HG02610 (cell line): ENCODE results near the gene NMNAT1.
"Not testable (repeated sequence)": the region's sequence is repeated elsewhere in the genome, so short reads cannot be mapped to it uniquely, and the experiment has no call there.

Source experiments
- ATAC-seq: cut with Tn5 transposase; IDR thresholded peaks from one replicate; pipeline ENCODE4 v1.9.1; 2021; ENCODE audit warnings: mild to moderate bottlenecking, moderate library complexity; ENCODE audit not compliant: unreplicated experiment

Gene NMNAT1

GRCh38 chr1:9917901-9918300 is 25.4 kb upstream of the NMNAT1 start:
- ATAC-seq = no peak

DNA sequence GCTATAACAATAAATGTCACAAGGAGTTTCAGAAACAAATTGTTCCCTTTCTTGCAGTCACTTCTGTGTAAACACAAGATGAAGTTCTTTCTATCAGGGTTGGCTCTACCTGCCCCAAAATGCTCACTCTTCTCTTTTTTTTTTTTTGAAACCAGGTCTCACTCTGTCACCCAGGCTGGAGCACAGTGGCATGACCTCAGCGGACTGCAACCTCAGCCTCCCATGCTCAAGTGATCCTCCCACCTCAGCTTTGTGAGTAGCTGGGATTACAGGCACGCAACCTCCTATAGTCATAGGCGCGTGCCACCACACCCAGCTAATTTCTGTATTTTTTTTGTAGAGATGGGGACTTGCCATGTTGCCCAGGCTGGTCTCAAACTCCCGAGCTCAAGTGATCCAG is 22.7 kb upstream of the NMNAT1 start:
- ATAC-seq = no peak

DNA sequence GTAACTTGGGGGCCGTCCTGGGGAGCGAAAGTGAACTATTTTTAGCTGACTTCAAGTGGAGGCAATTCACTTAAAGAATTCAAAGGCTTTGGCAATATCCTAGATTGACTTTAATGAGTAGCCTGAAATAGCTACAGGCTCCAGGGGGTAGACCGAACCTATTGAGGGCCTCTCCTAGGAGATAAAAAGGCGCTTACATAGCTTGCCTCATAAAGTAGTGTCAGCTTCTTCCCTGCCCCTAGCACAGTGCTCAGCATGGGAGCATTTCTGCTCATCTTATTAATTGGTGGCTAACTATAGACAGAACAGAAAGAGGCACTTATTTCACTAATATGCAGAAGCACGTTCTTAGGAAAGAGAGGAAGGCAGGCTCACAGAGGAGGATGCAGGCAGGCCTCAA is 20.9 kb upstream of the NMNAT1 start:
- ATAC-seq = no peak

DNA sequence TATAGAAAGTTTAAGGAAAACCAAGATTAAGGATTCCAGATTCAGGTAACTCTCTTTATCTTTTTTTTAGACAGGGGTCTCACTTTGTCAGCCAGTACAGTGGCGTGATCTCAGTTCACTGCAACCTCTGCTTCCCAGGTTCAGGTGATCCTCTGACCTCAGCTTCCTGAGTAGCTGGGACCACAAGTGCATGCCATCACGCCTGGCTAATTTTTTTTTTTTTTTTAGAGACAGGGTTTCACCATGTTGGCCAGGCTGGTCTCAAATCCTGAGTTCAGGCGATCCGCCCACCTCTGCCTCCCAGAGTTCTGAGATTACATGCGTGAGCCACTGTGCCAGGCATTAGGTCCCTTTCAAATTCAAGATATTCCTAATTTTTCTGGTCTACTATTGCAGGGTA is 16.0 kb upstream of the NMNAT1 start:
- no peak for ATAC-seq

DNA sequence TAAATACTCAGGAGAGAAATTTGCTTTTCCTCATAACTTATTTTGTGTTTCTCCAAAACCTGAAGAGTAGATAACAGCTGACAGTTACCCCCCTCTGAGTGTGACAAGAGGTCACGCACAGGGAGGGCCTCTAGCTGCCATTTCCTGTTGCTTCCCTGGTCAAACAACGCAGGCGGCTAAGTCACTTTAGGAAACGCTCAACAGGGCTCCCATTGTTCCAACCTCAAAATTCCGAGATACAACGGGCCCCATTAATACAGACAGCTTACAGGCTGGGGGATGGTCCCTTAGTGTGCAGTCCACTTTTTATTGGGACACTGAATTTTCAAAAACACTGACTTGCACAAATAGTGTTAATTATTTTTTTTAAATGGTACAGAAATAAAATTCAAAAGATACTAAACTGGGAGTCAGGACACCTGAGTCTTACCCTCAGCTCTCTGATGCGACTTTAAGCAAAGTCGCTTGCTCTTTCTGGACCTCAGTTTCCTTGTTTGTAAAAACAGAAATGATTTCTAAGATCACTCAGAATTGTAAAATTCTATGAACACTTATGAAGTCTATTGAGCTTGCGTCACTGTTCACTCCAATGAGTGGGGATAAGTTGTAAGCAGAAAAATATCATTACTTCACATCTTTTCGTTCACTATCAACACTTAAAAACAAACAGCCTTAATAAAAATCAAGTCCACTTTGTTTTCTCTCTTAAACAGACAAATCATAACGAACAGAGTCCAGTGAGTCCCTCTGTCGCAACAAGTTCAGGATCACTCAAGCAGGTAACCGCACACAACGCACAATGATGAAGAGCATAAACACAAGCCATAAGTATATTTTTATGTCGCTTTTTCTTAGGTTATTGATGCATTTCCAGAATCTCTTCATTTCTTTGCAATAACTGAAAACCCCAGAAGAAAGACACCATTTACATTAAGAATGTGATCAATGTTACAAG is 13.6 kb upstream of the NMNAT1 start:
- no peak for ATAC-seq

DNA sequence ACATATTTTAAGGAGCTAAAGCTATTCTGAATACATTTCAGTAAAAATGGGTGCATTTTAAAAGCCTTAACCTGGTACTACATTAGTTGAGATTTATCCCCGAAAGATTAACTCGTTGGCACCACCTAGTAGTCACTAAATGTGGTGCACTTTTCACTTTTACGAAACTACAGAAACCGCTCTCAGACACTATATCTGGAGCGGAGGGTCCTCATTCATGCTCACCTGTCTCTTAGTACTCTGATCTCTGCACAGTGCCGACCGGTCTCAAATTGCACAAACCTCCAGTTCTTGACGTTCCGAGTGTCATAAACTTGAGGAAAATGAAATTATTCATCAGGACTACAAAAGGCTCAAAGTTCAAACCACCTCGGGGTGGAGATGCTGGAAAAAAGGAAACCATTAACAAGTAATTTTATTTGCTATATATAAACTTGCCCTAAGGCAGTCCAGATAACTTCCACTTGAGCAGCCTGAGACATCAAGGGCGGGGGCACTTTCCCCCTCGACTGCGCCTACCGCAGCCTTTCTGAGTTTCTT is 806 bp upstream of the NMNAT1 start:
- peak; percentile 35 for ATAC-seq

- no peak for ATAC-seq
Observed at GRCh38 chr1:9946315-9946714, 3.0 kb downstream of the NMNAT1 start.

DNA sequence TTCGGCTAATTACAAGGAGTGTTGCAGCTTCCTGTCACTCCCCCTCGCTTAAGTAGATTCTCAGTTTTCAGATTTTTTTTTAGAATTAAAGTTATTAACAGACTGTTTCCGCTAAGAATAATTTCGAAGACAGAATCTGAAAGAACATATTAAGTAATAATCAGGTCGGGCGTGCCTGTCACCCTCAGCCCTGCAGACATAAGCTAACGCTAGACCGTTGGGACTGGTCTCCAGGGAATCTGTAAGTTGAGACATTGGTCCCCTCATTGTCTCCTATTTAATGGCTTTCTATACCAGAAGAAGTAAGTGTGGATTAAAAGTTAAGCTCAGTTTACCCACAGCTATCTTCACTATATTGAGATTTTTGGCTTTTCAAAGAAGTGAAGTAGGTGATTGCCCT is 14.5 kb downstream of the NMNAT1 start:
- ATAC-seq = no peak

GRCh38 chr1:9960011-9960410 is 16.7 kb downstream of the NMNAT1 start:
- ATAC-seq = no peak

DNA sequence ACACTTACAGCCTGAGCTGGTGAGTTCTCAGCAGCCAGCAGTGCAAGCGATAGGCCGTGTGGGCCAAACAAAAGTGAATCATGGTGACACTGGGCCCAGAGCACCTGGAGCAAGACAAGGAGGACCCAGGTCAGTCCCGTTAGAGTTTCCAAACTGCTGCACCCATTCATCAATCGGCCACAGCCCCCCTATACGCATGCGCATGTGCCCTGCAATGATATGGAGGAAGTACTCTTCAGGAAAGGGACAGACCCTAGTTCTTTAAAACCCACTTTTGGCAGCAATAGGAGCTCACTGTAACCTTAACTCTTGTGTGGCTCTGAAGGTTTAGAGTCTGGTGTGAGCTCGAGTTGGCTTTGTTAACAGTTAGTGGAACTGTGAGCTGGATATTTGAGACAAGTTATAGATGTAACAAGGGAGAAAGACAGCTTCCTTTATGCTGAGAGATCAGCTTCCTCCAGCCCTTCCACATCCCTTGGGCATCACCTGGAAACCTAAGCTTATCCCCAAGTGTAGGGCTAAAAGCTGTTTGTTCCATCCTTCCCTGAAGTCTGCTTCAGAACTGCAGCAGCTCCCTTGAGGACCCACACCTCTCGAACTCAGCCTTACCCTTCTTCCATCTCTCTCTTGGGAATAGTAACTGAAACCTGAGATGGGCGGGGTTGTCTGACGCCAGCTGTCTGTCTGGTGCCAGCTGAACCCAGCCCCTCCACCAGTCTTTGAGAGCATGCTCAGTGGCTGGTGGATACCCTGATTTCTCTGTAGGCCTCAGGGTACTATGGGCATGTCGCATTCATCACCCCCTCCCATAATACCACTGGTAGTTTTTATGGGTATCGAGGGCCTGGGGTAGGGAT is 17.7 kb downstream of the NMNAT1 start:
- ATAC-seq = no peak

DNA sequence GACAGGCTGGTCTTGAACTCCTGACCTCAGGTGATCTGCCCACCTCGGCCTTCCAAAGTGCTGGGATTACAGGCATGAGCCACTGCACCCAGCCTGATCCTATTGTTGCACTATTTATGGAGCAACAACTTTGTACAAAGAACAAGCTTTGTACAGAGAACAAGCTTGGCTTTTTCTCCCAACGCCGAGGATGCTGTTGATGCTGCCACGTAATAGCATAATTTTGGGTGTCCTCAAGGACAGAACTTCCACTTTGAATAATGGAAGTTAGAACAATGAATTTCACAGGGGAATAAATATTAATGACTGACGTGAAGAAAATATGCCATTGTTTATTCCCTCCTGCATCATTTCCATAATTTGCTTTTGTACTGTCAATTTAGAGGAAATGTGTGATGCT is 41.0 kb downstream of the NMNAT1 start:
- no peak for ATAC-seq

DNA sequence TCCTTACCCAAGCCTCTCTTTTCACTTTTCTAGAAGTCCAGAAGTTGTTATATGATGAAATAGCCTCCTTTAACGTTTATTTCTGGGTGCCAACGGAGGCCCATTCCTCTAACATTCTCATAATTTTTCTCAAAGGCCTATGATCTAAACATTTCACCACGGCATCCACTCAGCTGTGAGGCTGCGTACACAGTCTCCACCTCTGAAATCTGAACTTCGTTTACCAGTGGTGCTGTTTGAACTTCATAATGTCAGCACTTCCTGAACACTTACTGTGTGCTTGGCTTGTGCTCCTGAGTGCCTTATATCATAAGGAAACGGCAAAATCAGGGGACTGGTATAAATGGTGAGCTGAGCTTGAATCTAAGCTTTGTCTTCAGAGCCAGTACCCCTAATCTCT is 41.7 kb downstream of the NMNAT1 start:
- no peak for ATAC-seq

- ATAC-seq = no peak
Observed at GRCh38 chr1:9989773-9990172, 46.5 kb downstream of the NMNAT1 start.

DNA sequence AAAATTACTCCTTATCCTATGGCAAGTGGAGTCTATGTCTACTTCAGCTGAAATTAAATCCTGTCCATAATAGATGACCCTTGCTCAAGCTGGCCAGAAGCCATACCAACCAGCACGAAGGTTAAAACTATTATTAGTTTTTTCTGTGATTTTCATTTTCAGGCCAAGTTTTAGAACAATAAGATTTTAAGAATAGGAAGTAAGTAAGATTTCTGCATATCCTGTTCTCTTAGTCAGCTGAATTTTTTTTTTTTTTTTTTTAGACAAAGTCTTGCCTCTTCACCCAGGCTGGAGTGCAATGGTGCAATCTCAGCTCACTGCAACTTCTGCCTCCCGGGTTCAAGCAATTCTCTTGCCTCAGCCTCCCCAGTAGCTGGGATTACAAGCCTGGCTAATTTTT is 47.7 kb downstream of the NMNAT1 start:
- ATAC-seq = no peak

DNA sequence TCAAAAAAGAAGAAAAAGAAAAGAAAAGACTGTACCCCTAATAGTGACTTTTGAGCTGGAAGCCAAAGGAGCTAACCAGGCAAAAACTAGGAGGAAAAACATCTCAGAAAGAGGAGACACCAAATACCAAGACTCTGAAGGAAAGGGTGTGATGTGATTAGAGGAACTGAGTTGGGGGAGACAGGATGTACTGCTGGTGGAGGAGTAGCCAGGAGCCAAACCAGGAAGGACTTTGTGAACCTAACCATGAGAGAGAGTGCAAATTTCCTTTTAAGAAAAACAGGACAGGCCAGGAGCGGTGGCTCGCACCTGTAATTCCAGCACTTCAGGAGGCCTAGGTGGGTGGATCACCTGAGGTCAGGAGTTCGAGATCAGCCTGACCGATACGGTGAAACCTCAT is 49.6 kb downstream of the NMNAT1 start:
- no peak for ATAC-seq

GRCh38 chr1:9993561-9994075 is 50.3 kb downstream of the NMNAT1 start:
- no peak for ATAC-seq

GRCh38 chr1:9996624-9997582 is 53.6 kb downstream of the NMNAT1 start, which contains the start of gene RBP7:
Gene RBP7, plus strand, starts transcription at chr1:9997228. Its CDS starts 31 bp downstream, at chr1:9997259.
- ATAC-seq = no peak

- no peak for ATAC-seq
Observed at GRCh38 chr1:10001016-10001665, 57.9 kb downstream of the NMNAT1 start.

GRCh38 chr1:10005248-10005647 is 62.0 kb downstream of the NMNAT1 start:
- ATAC-seq = not testable (repeated sequence)

DNA sequence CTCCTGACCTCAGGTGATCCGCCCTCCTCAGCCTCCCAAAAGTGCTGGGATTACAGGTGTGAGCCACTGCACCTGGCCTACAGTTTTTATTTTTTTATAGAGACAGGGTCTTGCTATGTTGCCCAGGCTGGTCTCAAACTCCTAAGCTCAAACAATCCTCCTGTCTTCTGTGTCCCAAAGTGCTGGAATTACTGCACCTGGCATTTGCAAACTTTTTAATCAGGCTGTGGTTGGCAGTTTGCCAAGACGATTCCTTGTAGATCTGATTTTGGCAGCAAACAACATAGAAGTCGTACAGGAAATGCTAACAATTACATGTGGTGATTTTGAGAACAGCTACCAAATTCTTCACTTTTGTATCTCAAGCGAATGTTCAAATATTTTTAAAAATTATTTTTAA is 63.9 kb downstream of the NMNAT1 start:
- ATAC-seq = no peak
